Fibroblast of pulmonary artery (primary cell): ENCODE results near the gene RPS6KA3.

Source experiments
- DNase-seq: peaks from one replicate; pipeline ENCODE4 v3.0.0-alpha.2; 2010; ENCODE audit warnings: low read depth
- H3K4me3 ChIP-seq: replicated peaks from 2 replicates; pipeline ENCODE4 v1.5.1; 2011; ENCODE audit warnings: low read depth, mild to moderate bottlenecking, control low read depth, low read length, moderate library complexity
- TF ChIP-seq, protein P1 (sequence below): IDR thresholded peaks from 2 replicates; pipeline ENCODE4 v1.5.1; 2011; ENCODE audit warnings: mild to moderate bottlenecking, control low read depth, low read length, inconsistent platforms; ENCODE audit errors: missing control alignments

RPS6KA3 gene

DNA sequence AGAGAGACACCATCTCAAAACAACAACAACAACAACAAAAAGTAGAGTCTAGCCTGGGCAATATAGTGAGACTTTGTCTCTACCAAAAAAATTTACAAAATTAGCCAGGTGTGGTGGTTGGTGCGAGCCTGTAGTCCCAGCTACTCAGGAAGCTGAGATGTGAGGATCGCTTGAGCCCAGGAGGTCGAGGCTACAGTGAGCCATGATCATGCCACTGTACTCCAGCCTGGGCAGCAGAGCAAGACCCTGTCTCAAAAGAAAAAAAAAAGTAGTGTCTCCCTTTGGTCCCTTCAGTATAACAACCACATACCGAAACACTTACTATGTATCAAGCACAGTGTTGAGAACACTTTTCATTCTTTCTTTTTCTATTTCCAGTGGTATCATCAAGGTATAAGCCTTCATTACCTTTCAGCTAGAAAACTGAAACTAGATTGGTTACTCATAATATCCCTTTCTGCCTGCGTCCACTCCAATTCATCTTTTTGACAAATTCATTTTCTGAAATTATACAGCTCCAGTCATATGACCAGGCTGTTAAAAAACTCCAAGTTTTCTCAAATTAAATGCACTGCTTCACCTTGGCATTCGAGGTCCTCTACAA, 54.1 kb downstream of the RPS6KA3 start:
- no peak overlapping the region for H3K4me3 ChIP-seq
- DNase-seq, result no peak
- TF ChIP-seq, protein P1, sequence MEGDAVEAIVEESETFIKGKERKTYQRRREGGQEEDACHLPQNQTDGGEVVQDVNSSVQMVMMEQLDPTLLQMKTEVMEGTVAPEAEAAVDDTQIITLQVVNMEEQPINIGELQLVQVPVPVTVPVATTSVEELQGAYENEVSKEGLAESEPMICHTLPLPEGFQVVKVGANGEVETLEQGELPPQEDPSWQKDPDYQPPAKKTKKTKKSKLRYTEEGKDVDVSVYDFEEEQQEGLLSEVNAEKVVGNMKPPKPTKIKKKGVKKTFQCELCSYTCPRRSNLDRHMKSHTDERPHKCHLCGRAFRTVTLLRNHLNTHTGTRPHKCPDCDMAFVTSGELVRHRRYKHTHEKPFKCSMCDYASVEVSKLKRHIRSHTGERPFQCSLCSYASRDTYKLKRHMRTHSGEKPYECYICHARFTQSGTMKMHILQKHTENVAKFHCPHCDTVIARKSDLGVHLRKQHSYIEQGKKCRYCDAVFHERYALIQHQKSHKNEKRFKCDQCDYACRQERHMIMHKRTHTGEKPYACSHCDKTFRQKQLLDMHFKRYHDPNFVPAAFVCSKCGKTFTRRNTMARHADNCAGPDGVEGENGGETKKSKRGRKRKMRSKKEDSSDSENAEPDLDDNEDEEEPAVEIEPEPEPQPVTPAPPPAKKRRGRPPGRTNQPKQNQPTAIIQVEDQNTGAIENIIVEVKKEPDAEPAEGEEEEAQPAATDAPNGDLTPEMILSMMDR, result no peak

DNA sequence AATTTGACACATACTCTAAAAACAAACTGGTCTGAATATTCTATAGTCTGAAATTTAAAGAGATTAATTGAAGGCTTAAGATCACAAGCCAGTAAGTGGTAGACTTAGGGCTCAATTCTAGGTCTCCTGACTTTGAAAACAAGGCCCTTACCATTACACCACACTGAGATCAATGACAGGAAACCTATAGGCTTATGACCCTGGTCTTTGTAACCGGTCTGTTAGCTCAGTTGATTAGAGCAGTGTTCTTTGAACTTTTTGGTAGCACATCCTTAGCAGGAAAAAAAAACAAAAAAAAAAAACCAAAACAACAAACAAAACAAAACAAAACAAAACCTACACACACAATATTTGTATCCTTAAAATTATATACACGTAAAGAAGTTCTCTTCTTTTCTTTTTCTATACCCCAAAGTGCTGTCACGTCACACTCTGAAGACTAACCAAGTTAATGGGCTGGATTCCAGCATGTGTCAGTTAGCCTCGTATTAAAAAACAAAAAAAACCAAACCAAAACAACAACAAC, 55.4 kb downstream of the RPS6KA3 start:
- H3K4me3 ChIP-seq, result no peak overlapping the region
- TF ChIP-seq, protein P1, result no peak
- DNase-seq, result no peak

DNA sequence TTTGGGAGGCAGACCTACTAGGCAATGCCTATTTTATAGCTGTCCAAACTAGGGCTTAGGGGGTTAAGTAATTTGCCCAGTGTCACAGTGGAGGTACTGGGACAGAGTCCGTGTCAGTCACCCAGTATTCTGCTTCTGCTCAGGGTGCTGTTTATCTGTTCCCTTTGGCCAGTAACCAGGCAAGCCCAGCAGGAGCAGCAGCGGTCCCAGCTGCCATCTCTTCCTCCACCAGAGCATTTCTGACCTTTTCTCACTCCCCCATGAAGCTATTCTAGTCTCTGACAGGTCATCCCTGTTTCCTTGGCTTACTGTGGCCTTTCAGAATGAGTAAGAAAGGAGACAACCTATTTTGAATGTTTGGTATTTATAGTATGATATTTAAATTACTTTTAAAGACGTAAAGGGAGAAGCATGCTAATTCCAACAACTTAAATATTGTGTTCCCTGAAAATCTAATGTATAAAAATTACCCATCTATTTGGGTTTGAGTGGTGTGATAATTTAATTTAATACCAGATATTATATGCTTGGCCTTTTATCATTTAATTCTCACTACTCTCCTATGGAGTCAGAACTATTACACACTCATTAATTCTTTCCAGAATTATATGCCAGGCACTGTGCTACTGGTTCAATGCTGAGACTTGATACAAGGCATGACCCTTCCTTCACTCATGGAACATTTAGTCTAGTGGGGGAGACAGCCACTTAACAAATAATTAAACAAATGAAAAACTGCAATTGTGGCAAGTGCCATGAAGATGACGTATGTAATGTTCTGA, 60.6 kb downstream of the RPS6KA3 start:
- H3K4me3 ChIP-seq, result no peak overlapping the region

DNA sequence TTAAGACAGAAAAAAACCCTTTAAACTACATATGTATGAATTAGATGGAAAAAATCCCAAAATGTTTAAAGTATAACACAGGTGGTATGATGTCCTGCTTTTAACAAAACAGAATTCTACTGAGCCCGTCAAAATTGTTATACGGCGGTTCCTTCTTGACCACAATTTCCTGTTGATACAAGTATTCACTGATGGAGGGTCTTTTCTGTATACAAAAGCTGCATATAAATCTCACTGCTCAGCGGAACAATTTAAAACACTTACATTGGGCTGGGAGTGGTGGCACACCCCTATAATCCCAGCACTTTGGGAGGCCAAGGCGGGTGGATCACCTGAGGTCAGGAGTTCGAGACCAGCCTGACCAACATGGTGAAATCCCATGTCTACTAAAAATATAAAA, 62.4 kb downstream of the RPS6KA3 start:
- no peak overlapping the region for H3K4me3 ChIP-seq
- TF ChIP-seq, protein P1, result no peak
- DNase-seq, result no peak

More for the DNA sequence above, 60.6 kb downstream of the RPS6KA3 start:
- TF ChIP-seq, protein P1, result no peak
- DNase-seq, result peak; percentile 5

DNA sequence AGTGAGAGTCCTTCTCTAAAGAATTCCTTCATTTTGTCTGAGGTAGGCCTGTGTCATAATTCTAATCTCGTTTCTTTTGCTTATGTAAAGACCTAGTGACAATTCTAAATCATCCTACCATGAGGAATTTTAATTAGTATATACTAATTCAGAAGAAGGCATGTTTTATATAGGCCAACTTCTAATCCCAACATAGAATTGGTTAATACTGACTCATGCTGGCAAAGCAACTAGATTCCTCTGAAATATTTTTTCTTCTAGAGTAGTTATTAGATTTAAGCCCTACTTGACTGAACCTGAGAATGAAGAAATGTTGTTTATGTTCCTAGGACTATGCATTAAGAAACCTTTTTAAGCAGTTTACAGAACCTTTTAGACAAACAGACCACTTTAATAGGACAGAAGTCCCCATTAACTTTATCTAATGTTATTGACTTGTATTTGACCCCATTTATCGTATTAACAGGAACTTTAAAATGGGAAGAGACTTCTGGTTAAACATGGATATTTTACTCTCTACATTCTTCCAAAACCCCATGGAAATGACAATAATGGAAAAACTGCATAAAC, 69.0 kb downstream of the RPS6KA3 start:
- DNase-seq, result no peak
- no peak overlapping the region for H3K4me3 ChIP-seq
- TF ChIP-seq, protein P1, result no peak

- TF ChIP-seq, protein P1, result no peak
- H3K4me3 ChIP-seq, result no peak overlapping the region
- no peak for DNase-seq
These were observed 77.5 kb downstream of the RPS6KA3 start for GRCh38 chrX:20189171-20189570.
